GM11168 (cell line): ENCODE results near the gene OR56A3.

Experiments
- in situ Hi-C: fragments of 300-500 bp; cut with MboI; formaldehyde crosslinking; loops from one replicate; pipeline ENCODE4 v1.12.0; 2022; ENCODE audit warnings: low sequenced_read_pairs; ENCODE audit not compliant: unreplicated experiment

The OR56A3 gene

GRCh38 chr11:5967708-5968107 is 25.7 kb downstream of the OR56A3 start:
- in situ Hi-C loops: no loop called here

GRCh38 chr11:5968394-5968793 is 26.3 kb downstream of the OR56A3 start, which contains the start of gene OR56A5:
Gene OR56A5, minus strand, starts transcription at chr11:5968494. Its CDS starts 0 bp downstream, at chr11:5968494.
- in situ Hi-C loops: no loop called here

GRCh38 chr11:5973530-5973929 is 31.5 kb downstream of the OR56A3 start:
- in situ Hi-C loops: no loop called here

- in situ Hi-C loops: no loop called here
Measured at GRCh38 chr11:5983443-5983842, 41.4 kb downstream of the OR56A3 start.

GRCh38 chr11:5986885-5987284 is 44.8 kb downstream of the OR56A3 start, which contains the start of gene OR52L1:
Gene OR52L1, minus strand, starts transcription at chr11:5986985. Its CDS starts 55 bp downstream, at chr11:5986930.
- in situ Hi-C loops: no loop called here

GRCh38 chr11:5989203-5989602 is 47.2 kb downstream of the OR56A3 start:
- in situ Hi-C loops: no loop called here

- in situ Hi-C loops: no loop called here
Measured at GRCh38 chr11:5992150-5992549, 50.1 kb downstream of the OR56A3 start.

- in situ Hi-C loops: no loop called here
Measured at GRCh38 chr11:5992604-5993251, 50.7 kb downstream of the OR56A3 start.

GRCh38 chr11:5994791-5995190 is 52.7 kb downstream of the OR56A3 start:
- in situ Hi-C loops: no loop called here
